Stimulated activated CD8-positive, alpha-beta memory T cell treated with anti-CD3 and anti-CD28 coated beads, Interleukin-4, amount 100 ng/mL, for 1 hour (primary cell): ENCODE results near the gene DLG3.
"Not testable (repeated sequence)": the region's sequence is repeated elsewhere in the genome, so short reads cannot be mapped to it uniquely, and the experiment has no call there.

Experiments used
- DNase-seq, 2 donors: peaks; one replicate each; pipeline ENCODE4 v3.0.0-alpha.2; 2020; ENCODE audit warnings: low read depth in 2 of 2, low spot score in 1 of 2

DLG3 gene

DNA sequence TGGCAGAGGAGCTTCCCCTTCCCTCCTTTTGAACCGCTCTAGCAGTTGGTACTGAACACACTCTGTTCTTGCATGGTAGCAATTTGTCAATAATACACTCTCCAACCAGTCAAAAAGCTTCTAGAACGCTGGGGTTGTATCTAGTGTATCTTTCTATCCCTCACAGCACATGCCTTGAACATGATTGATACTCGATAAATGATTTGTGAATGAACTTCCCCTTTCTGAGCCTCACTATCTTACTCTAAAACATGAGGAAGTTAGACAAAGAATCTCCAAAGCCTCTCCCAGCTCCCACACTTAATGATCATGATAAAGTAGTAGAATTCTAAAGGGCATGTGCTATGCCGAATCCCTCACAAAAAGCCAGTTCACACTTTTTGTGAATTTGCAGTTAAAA is 64.4 kb downstream of the DLG3 start:
- DNase-seq: no peak

DNA sequence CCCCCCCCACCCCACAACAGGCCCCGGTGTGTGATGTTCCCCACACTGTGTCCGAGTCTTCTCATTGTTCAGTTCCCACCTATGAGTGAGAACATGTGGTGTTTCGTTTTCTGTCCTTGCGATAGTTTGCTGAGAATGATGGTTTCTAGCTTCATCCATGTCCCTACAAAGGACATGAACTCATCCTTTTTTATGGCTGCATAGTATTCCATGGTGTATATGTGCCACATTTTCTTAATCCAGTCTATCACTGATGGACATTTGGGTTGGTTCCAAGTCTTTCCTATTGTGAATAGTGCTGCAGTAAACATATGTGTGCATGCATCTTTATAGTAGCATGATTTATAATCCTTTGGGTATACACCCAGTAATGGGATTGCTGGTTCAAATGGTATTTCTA is 70.6 kb downstream of the DLG3 start:
- not testable (repeated sequence) for DNase-seq

DNA sequence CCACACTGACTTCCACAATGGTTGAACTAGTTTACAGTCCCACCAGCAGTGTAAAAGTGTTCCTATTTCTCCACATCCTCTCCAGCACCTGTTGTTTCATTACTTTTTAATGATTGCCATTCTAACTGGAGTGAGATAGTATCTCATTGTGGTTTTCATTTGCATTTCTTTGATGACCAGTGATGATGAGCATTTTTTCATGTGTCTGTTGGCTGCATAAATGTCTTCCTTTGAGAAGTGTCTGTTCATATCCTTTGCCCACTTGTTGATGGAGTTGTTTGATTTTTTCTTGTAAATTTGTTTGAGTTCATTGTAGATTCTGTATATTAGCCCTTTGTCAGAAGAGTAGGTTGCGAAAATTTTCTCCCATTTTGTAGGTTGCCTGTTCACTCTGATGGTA is 71.1 kb downstream of the DLG3 start:
- DNase-seq: not testable (repeated sequence)

DNA sequence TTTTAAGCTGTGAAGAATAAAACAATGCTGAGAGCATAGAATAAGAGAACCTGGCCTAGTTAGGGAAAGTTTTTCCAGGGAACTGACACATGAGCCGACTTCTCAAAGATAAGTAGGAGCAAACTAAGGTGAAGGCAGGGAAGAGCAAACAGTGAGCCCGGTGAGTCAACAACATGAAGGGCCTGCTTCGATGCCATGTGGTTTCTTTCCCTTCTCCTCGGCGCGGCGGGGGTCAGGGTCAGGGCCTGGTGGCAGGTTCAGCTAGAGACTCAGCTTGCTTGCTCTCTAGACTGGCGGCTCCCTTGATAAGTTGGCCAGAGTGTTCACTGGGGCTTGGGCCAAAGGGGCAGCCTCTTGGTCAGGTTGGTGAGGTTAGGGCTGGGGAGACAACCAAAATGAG is 81.1 kb downstream of the DLG3 start:
- no peak for DNase-seq

DNA sequence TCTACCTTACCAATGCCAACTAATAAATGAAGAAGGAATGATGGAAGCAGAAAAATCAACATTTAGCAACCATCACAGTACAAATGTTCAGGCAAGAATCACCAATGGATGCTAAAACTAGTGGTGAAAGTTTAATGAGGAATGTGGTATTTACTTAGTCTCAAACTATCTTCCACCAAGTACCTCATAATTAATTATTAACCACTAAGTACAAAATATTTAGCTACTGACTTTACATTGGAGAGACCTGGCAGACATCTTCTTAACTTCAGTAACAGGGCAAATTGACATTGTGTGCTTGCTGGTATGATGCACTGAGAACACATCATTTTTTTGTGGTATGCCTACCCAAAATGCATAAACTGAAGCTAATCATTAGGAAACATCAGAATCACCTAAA is 82.4 kb downstream of the DLG3 start:
- DNase-seq: no peak

DNA sequence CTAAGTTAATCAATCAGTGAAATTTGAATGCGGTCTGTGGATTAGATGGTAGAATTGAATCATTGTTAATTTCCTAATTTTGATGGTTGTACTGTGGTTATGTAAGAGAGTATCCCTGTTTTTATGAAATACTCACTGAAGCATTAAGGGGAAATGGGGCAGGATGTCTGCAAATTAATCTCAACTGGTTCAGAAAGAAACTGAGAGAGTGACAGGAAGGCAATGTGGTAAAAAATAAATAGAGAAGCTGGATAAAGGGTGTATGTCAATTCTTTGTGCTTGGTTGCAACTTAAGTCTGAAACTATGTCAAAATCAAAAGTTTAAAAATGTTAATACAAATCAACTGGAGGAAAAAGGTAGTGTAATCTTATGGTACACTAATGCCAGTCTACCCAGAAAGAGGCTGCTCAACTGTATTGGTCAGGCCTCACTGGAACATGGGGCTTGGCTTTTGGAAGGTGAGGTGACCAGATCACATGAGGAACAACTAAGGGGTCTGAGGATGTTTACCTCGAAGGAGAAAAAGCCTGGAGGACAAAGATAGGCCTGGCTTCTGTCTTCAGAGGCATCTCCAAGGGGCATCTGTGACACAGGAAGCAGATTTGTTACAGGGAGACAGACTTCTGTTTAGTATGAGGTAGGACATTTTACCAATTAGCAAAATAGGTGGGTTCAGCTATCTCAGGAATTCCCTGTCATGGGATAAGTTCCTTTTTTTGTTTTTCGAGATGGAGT is 83.1 kb downstream of the DLG3 start:
- no peak for DNase-seq

DNA sequence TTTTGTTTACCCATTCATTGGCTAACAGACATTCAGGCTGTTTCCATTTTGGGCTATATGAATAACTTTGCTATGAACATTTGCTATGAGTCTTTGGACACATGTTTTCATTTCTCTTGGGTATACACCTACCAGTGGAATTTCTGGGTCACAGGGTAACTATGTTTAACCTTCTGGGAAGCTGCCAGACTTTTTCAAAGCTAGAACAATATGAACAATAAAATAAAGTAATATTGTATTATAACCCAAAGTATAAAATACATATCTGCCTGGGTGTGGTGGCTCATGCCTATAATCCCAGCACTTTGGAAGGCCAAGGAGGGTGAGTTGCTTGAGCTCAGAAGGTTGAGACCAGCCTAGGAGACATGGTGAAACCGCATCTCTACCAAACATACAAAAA is 90.6 kb downstream of the DLG3 start:
- no peak for DNase-seq

DNA sequence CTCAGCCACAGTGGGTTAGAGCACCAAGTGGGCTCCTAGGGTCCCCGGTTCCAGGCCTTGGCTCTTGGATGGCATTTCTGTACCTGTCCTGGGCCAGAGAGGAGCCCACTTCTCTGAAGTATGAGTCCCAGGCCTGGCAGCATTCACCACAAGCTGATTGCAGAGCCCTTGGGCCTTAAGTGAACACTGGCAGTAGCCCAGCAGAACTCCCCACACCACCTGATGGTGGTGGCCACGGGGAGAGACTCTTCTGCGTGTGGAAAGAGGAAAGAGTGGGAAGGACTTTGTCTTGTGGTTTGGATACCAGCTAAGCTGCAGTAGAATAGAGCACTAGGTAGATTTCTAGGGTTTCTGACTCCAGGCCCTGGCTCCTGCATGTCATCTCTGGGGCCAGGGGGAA is 104.8 kb downstream of the DLG3 start:
- no peak for DNase-seq

DNA sequence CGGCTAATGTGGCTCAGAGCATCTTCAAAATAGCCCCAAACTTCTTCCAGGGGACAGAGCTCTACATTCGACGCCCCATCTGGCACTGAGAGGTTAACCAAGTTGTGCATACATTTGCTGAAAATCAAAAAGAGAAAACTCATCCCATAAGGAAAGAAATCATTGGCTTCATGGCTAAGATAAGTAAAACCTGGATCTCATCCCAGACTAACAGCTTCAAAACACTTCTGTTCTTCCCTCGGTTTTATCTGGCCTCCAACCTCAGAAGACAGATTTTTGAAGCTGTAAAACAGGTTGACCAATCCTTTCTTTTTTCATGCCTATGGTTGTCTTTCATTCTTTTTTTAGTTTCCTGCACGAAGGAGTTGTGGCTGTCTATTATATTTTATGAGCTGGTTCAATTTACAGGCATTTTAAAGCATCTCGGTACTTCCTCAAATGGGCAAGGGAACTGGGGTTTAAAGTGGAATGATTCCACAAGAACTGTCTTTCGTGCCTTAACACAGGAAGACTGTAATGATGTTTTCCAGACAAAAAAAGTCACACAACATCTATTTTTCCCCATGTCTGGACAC is 107.6 kb downstream of the DLG3 start:
- no peak for DNase-seq

DNA sequence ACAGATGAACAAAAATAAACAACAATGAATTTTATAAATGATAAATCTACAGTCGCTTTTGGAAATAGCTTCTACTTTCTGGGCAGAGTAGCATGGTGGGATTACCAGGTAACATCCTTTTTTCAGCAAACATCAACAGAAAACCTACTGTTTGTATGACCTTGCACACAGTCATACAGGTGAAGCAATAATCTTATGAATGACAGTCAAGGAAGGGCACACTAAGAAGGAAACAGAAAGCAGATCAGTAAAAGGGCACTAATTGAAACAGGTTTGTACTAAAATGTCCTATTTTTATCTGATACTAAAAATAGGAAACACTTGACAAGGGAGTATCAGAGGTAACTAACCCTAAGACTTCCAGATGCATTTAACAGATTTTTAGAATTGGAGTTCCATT is 108.9 kb downstream of the DLG3 start:
- DNase-seq: no peak

DNA sequence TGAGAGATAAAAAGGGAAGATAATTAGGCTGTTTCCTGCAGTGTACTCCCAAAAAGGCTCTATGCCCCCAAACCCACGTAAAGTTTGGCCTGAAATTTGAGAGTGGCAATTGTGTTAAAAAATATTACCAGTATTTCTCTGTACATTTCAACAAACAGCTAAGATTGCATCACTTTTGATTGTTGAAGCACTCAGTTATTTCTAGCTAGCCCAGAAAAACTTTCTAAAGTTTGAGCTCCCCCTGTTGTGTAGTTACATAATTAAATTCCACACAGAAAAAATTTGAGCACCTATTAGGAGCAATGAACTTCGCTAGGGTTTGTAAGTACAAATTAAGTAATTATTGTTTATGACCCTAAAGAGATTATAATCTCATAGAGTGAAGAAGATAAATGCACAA is 109.4 kb downstream of the DLG3 start:
- no peak for DNase-seq

DNA sequence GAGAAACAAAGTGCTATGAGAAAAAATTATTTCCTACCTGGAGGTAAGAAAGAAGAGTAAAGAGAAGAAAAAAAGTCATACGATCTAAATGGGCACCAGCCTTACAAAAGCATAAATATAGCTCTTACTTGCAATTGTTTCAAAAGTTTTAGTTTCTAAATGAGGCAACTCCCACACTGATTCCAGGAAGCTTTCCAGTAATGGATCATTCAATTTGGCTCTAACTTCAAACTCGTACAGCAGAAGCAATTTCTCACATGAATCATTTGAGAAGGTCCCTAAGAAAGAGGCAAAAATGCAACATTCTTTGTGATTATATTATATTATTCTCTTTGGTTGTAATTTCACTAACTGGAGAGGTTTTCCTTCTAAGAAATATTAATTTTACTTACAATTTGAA is 109.9 kb downstream of the DLG3 start:
- DNase-seq: no peak

DNA sequence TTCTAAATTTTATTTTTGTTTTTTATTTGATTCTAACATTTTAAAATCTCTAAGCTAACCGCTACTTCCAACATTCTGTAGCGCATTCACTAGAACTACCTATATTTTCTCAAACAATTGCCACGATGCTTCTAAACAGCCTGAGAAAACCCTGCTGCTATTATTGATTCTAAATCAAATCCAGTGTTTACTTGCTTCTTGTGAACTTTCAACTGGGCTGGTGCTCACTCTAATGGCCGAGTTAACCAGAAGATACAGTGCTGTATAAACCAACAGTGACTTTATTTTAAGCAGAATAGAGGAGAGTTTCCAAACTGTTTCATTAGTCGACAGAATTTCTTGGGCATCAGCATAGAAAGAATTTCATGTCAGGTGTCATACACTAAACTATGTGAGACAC is 110.3 kb downstream of the DLG3 start:
- no peak for DNase-seq
